ENCODE results near the gene EBF3. TPM values are rescaled to one million over a fixed set of nuclear protein-coding genes. Genes with fewer than 3 reads are reported as not detected.

The EBF3 gene
- total and polyA plus RNA-seq, 4 experiments from 2014 or later, result not detected

DNA sequence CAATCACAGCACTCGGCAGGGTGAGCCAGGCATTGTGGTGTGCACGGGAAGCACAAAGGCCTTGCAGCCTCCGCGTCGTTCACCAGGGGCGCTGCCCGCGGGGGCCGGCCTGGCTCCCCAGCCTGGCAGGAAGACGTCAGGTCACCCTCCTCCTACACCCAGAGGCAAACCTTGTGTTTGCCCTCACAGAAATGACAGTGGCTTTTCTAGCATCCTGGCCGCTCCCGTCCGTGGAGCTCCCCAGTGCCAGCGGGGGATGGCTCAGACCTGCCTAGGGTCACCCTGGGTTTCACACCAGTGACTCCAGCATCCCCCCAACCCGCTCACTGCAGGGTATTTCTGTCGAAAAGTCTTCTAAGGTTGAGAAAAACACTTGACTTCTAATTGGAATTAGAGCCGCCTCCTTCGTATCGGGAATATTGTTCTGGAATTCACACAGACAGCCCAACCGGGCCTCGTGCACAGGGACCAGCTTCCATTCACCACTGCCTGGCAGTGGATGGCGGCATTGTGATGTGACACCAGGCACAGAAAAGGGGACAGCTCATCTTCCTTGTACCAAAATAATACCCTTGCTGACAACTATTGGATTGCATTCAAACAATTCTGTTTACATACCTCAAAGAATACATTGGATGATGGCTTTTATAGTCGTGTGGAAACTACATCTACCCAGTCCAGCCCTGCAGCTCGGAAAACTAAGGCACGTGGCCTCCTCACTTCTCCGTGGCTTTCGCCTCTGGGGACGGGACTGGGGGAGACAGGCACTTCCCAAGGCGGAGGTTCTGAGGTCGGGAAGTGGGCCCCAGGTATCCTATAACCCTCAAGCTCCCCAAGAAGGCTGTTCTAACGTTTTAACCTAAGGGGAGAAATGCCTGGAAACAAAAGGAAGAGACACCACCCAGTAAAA, 109.0 kb downstream of the EBF3 start:
- Mint-ChIP-seq H3K27ac (no peak overlapping the region), H3K9me3 (peaks cover 0 to 2% (median 0%) of the 10 kb centered on the region in 8 donors), H3K27me3 (peaks cover 0 to 8% of the 10 kb centered on the region in 2 donors), H3K4me1 (no peaks in the 10 kb centered on the region), H3K36me3 (no peaks in the 10 kb centered on the region), H3K4me3 (no peak overlapping the region)
- H3K27ac ChIP-seq (ENCODE audit: low read depth, low read length), result no peak overlapping the region
- ChIA-PET POLR2A (ENCODE audit: partially characterized antibody) (no interaction called here), CTCF (ENCODE audit: partially characterized antibody) (no interaction called here)
- DNase-seq, result no peak
- no peaks in the 10 kb centered on the region for H3K27me3 ChIP-seq (ENCODE audit: insufficient read depth, low read length)
- no peaks in the 10 kb centered on the region for H3K4me1 ChIP-seq (ENCODE audit: insufficient read depth, low read length)
- no peak overlapping the region for H3K4me3 ChIP-seq (ENCODE audit: low read length in 2 of 2)
- no peaks in the 10 kb centered on the region for H3K36me3 ChIP-seq (ENCODE audit: insufficient read depth, low read length)
- intact Hi-C loops (cut with micrococcal nuclease), result no loop called here
- H3K9me3 ChIP-seq (ENCODE audit: control insufficient read depth in 1 of 2, low read length in 2 of 2), result no peaks in the 10 kb centered on the region

DNA sequence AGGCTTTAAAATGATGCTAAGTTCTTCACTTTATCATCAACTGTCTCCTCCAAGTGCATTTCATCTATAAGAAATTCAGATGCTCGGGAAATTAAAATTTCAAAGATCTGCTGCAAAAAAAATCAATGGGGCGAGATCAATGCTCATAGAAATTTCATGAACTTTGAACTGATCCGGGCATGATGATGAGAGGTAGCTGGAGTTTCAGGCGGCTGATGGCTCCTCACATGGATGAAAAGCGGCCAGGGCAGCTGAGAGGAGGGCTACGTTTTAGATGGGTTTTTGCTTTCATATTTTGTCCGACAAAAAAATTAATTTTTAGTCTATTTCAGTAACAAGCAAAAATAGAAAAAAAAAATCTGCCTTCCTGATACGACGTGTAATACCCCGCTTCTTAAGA, 109.9 kb downstream of the EBF3 start:
- Histone ChIP-seq H3K4me3 (ENCODE audit: low read length in 2 of 2) (no peak overlapping the region), H3K4me1 (ENCODE audit: insufficient read depth, low read length) (no peaks in the 10 kb centered on the region), H3K36me3 (ENCODE audit: insufficient read depth, low read length) (no peaks in the 10 kb centered on the region), H3K9me3 (ENCODE audit: control insufficient read depth in 1 of 2, low read length in 2 of 2) (no peaks in the 10 kb centered on the region), H3K27me3 (ENCODE audit: insufficient read depth, low read length) (no peaks in the 10 kb centered on the region), H3K27ac (ENCODE audit: low read depth, low read length) (no peak overlapping the region)
- CTCF ChIA-PET (ENCODE audit: partially characterized antibody), result interaction anchor here (1.2 kb wide), 1 partner anchor 274 kb away, joined by 5 read pairs; no protein-coding TSS in a partner anchor
- intact Hi-C loops (cut with micrococcal nuclease), result no loop called here
- H3K27ac Mint-ChIP-seq, result no peak overlapping the region
- no peak overlapping the region for H3K4me3 Mint-ChIP-seq
- DNase-seq, result no peak
- peaks cover 0 to 8% of the 10 kb centered on the region in 2 donors for H3K27me3 Mint-ChIP-seq
- H3K9me3 Mint-ChIP-seq, result peaks cover 0 to 4% (median 0%) of the 10 kb centered on the region in 8 donors
- H3K4me1 Mint-ChIP-seq, result no peaks in the 10 kb centered on the region
- H3K36me3 Mint-ChIP-seq, result no peaks in the 10 kb centered on the region
- POLR2A ChIA-PET (ENCODE audit: partially characterized antibody), result no interaction called here

DNA sequence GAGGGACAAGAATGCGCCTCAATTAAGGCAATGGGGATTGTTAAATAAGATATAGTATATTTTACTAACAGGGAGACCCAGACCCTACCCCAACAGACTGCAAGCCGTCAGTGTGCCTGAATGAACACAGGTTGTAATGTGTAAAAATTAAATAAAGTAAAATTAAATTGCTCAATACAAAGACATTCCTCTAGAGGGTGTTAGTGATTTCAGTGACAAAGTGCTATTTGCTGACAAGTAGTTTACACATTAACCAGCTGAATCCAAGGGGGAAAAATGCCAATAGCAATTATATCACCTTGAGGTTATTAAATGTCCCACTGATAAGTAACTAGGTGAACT, 110.5 kb downstream of the EBF3 start:
- no peaks in the 10 kb centered on the region for H3K36me3 ChIP-seq (ENCODE audit: insufficient read depth, low read length)
- Mint-ChIP-seq H3K27ac (no peak overlapping the region), H3K9me3 (peaks cover 0 to 4% (median 0%) of the 10 kb centered on the region in 8 donors), H3K36me3 (no peaks in the 10 kb centered on the region), H3K4me1 (no peaks in the 10 kb centered on the region), H3K27me3 (peaks cover 0 to 8% of the 10 kb centered on the region in 2 donors), H3K4me3 (no peak overlapping the region)
- DNase-seq, result no peak
- intact Hi-C loops (cut with micrococcal nuclease), result no loop called here
- no peak overlapping the region for H3K4me3 ChIP-seq (ENCODE audit: low read length in 2 of 2)
- H3K4me1 ChIP-seq (ENCODE audit: insufficient read depth, low read length), result no peaks in the 10 kb centered on the region
- ChIA-PET CTCF (ENCODE audit: partially characterized antibody) (interaction anchor here (1.2 kb wide), 1 partner anchor 274 kb away, joined by 5 read pairs; no protein-coding TSS in a partner anchor), POLR2A (ENCODE audit: partially characterized antibody) (no interaction called here)
- no peaks in the 10 kb centered on the region for H3K27me3 ChIP-seq (ENCODE audit: insufficient read depth, low read length)
- no peaks in the 10 kb centered on the region for H3K9me3 ChIP-seq (ENCODE audit: control insufficient read depth in 1 of 2, low read length in 2 of 2)
- no peak overlapping the region for H3K27ac ChIP-seq (ENCODE audit: low read depth, low read length)

DNA sequence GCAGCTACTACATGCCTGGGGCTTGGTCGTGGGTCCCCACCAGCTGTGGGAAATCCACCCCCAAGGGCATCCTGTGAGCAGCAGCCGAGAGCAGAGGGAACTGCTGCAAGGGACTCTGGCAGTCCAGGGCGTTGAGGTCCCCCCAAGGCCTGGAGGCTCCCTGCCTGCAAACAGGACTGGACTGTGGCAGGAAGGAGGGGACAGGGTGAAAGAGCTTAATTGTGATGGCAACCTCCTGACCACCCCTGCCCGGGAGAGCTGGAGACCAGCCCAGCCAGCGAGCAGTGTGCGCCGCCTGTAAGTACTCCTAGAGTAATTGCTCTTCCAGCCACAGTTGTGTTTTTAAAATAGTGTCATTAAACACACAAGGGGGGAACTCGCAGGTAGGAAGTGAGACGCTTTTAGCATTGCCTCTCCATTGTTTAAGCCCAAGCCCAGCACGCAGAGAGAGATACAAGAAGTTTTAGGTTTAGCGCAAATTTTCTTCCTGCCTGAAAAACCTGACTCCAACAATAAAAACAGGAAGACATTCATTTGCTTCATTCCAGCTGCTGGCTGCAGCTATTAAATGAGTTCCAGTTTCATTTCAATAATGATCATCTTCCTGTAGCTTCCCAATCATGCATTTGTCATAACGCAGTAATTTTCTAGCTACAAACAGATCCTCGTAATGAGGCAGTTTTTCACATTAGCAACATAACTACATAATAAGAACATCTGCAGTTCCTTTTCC, 111.1 kb downstream of the EBF3 start:
- H3K27me3 Mint-ChIP-seq, result peaks cover 0 to 8% of the 10 kb centered on the region in 2 donors
- H3K4me3 Mint-ChIP-seq, result no peak overlapping the region
- no peak overlapping the region for H3K27ac Mint-ChIP-seq
- H3K9me3 ChIP-seq (ENCODE audit: control insufficient read depth in 1 of 2, low read length in 2 of 2), result no peaks in the 10 kb centered on the region
- H3K27ac ChIP-seq (ENCODE audit: low read depth, low read length), result no peak overlapping the region
- H3K4me3 ChIP-seq (ENCODE audit: low read length in 2 of 2), result no peak overlapping the region
- peaks cover 0 to 4% (median 0%) of the 10 kb centered on the region in 8 donors for H3K9me3 Mint-ChIP-seq
- ChIA-PET POLR2A (ENCODE audit: partially characterized antibody) (no interaction called here), CTCF (ENCODE audit: partially characterized antibody) (interaction anchor here (0.9 to 1.2 kb wide), 2 partner anchors 275 kb away, joined by 3 to 5 read pairs; no protein-coding TSS in a partner anchor)
- H3K27me3 ChIP-seq (ENCODE audit: insufficient read depth, low read length), result no peaks in the 10 kb centered on the region
- intact Hi-C loops (cut with micrococcal nuclease), result no loop called here
- H3K36me3 ChIP-seq (ENCODE audit: insufficient read depth, low read length), result no peaks in the 10 kb centered on the region
- no peaks in the 10 kb centered on the region for H3K36me3 Mint-ChIP-seq
- no peaks in the 10 kb centered on the region for H3K4me1 ChIP-seq (ENCODE audit: insufficient read depth, low read length)
- no peaks in the 10 kb centered on the region for H3K4me1 Mint-ChIP-seq
- no peak for DNase-seq

DNA sequence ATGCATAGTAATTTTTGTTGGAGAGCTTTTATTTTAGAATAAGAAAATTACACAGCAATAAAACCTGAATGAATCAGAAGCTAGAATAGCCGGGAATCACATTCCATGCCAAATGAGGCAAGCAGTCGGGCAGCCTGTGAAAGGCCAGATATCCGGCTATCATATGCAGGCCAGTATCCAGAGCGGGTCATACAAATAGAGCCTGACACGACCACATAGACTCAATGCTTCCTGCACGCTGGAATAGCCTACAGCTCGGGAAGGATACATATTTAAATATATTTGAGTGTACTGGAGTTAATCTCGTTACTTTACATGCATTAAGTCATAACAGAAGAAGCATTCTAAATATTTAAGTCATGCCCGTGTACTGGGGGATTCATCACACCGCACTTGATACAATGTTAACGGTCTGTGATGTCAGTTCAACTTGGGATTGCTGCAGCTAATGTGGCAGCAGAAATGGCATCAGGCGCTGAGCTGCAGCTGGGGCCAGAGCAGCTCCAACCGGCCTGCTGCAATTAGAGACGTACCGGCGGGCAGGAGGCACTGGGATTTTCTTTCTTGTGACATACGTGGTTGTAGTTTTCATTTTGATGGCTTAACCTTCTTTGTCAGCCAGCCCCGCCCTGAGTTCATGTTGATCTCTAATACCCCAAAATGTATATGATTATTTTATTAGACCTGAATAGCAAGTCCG, 112.0 kb downstream of the EBF3 start:
- H3K4me3 Mint-ChIP-seq, result no peak overlapping the region
- no peaks in the 10 kb centered on the region for H3K4me1 Mint-ChIP-seq
- DNase-seq, result no peak
- ChIA-PET POLR2A (ENCODE audit: partially characterized antibody) (no interaction called here), CTCF (ENCODE audit: partially characterized antibody) (interaction anchor here (0.9 to 1.0 kb wide), 2 partner anchors 258 to 275 kb away, joined by 3 read pairs; partner anchors contain the start of gene C10orf143)
- Histone ChIP-seq H3K4me1 (ENCODE audit: insufficient read depth, low read length) (no peaks in the 10 kb centered on the region), H3K9me3 (ENCODE audit: control insufficient read depth in 1 of 2, low read length in 2 of 2) (no peaks in the 10 kb centered on the region), H3K36me3 (ENCODE audit: insufficient read depth, low read length) (no peaks in the 10 kb centered on the region), H3K4me3 (ENCODE audit: low read length in 2 of 2) (no peak overlapping the region), H3K27me3 (ENCODE audit: insufficient read depth, low read length) (no peaks in the 10 kb centered on the region), H3K27ac (ENCODE audit: low read depth, low read length) (no peak overlapping the region)
- peaks cover 0 to 6% of the 10 kb centered on the region in 2 donors for H3K27me3 Mint-ChIP-seq
- peaks cover 0 to 4% (median 0%) of the 10 kb centered on the region in 8 donors for H3K9me3 Mint-ChIP-seq
- H3K36me3 Mint-ChIP-seq, result no peaks in the 10 kb centered on the region
- no peak overlapping the region for H3K27ac Mint-ChIP-seq
- intact Hi-C loops (cut with micrococcal nuclease), result no loop called here

DNA sequence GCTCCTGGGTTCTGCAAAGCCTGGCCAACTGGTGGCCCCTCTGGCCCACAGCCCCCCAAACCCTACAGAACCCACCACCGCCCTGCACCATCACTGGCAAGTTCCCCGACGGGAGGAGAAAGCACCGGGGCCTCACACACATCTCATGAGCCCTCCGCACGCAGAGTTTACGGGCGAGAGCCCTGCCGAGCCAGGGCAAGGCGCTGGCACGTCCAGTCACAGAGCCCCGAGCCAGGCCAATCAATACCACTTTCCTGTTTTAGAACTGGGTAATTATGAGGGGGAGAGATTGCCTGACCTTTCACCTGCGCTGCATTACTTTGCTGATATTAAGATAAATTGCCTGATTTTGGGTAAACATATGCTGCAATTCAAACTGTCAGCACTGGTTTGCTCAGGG, 113.3 kb downstream of the EBF3 start:
- H3K4me3 Mint-ChIP-seq, result no peak overlapping the region
- no peak overlapping the region for H3K27ac Mint-ChIP-seq
- no peak overlapping the region for H3K4me3 ChIP-seq (ENCODE audit: low read length in 2 of 2)
- no peak overlapping the region for H3K27ac ChIP-seq (ENCODE audit: low read depth, low read length)
- H3K27me3 ChIP-seq (ENCODE audit: insufficient read depth, low read length), result no peaks in the 10 kb centered on the region
- ChIA-PET CTCF (ENCODE audit: partially characterized antibody) (interaction anchor here (1.0 kb wide), 1 partner anchor 259 kb away, joined by 3 read pairs; the partner anchor contains the start of gene C10orf143), POLR2A (ENCODE audit: partially characterized antibody) (no interaction called here)
- H3K9me3 ChIP-seq (ENCODE audit: control insufficient read depth in 1 of 2, low read length in 2 of 2), result no peaks in the 10 kb centered on the region
- H3K4me1 ChIP-seq (ENCODE audit: insufficient read depth, low read length), result no peaks in the 10 kb centered on the region
- H3K36me3 Mint-ChIP-seq, result no peaks in the 10 kb centered on the region
- peaks cover 0 to 9% of the 10 kb centered on the region in 2 donors for H3K27me3 Mint-ChIP-seq
- no peak for DNase-seq
- intact Hi-C loops (cut with micrococcal nuclease), result no loop called here
- H3K9me3 Mint-ChIP-seq, result peaks cover 0 to 4% (median 0%) of the 10 kb centered on the region in 8 donors
- no peaks in the 10 kb centered on the region for H3K36me3 ChIP-seq (ENCODE audit: insufficient read depth, low read length)
- no peaks in the 10 kb centered on the region for H3K4me1 Mint-ChIP-seq

DNA sequence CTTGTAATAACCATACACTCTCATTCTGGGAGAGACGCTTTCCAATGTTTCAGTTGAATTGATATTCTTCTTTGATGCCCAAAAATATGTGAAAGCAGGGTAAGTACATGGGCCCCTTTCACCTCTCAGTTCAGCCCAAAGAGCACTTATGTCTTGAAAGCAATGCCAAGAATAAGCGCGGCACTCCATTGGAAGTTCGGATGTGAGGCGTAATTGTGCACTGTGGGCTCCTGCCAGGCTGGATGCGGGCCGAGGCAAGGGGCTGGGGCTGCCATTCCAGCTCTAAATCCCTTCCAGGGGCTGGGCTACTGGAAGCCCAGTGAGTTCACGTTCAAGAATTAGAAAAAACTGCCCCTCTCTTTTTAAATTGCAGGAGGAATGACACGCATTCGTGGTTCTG, 113.8 kb downstream of the EBF3 start:
- peaks cover 0 to 4% (median 0%) of the 10 kb centered on the region in 8 donors for H3K9me3 Mint-ChIP-seq
- intact Hi-C loops (cut with micrococcal nuclease), result no loop called here
- Histone ChIP-seq H3K27ac (ENCODE audit: low read depth, low read length) (no peak overlapping the region), H3K9me3 (ENCODE audit: control insufficient read depth in 1 of 2, low read length in 2 of 2) (no peaks in the 10 kb centered on the region), H3K4me1 (ENCODE audit: insufficient read depth, low read length) (no peaks in the 10 kb centered on the region), H3K36me3 (ENCODE audit: insufficient read depth, low read length) (no peaks in the 10 kb centered on the region), H3K27me3 (ENCODE audit: insufficient read depth, low read length) (no peaks in the 10 kb centered on the region), H3K4me3 (ENCODE audit: low read length in 2 of 2) (no peak overlapping the region)
- H3K4me1 Mint-ChIP-seq, result no peaks in the 10 kb centered on the region
- no peaks in the 10 kb centered on the region for H3K36me3 Mint-ChIP-seq
- ChIA-PET CTCF (ENCODE audit: partially characterized antibody) (no interaction called here), POLR2A (ENCODE audit: partially characterized antibody) (no interaction called here)
- no peak overlapping the region for H3K27ac Mint-ChIP-seq
- DNase-seq, result no peak
- H3K27me3 Mint-ChIP-seq, result peaks cover 0 to 9% of the 10 kb centered on the region in 2 donors
- H3K4me3 Mint-ChIP-seq, result no peak overlapping the region
